ENCODE measurements around the gene SULF2.

Gene SULF2

GRCh38 chr20:47659904-47660601 lies 125.2 kb downstream of the SULF2 start:
- no peak for DNase-seq (ENCODE audit: low read depth in 1 of 2, low spot score in 1 of 2)

GRCh38 chr20:47656318-47656717 lies 129.0 kb downstream of the SULF2 start:
- no peak for DNase-seq (ENCODE audit: low read depth in 1 of 2, low spot score in 1 of 2)

GRCh38 chr20:47655635-47656034 lies 129.6 kb downstream of the SULF2 start:
- no peak for DNase-seq (ENCODE audit: low read depth in 1 of 2, low spot score in 1 of 2)

- no peak for DNase-seq (ENCODE audit: low read depth in 1 of 2, low spot score in 1 of 2)
These were observed 130.9 kb downstream of the SULF2 start for GRCh38 chr20:47654370-47654769.

- DNase-seq (ENCODE audit: low read depth in 1 of 2, low spot score in 1 of 2), result no peak
These were observed 131.4 kb downstream of the SULF2 start for GRCh38 chr20:47653869-47654268.

- DNase-seq (ENCODE audit: low read depth in 1 of 2, low spot score in 1 of 2), result no peak
These were observed 132.5 kb downstream of the SULF2 start for GRCh38 chr20:47652794-47653193.

GRCh38 chr20:47652301-47652700 lies 133.0 kb downstream of the SULF2 start:
- DNase-seq (ENCODE audit: low read depth in 1 of 2, low spot score in 1 of 2), result no peak

GRCh38 chr20:47648943-47649342 lies 136.3 kb downstream of the SULF2 start:
- no peak for DNase-seq (ENCODE audit: low read depth in 1 of 2, low spot score in 1 of 2)

GRCh38 chr20:47647994-47648393 lies 137.3 kb downstream of the SULF2 start:
- no peak for DNase-seq (ENCODE audit: low read depth in 1 of 2, low spot score in 1 of 2)

GRCh38 chr20:47645632-47646031 lies 139.6 kb downstream of the SULF2 start:
- DNase-seq (ENCODE audit: low read depth in 1 of 2, low spot score in 1 of 2), result no peak

GRCh38 chr20:47642624-47643023 lies 142.7 kb downstream of the SULF2 start:
- DNase-seq (ENCODE audit: low read depth in 1 of 2, low spot score in 1 of 2), result no peak

- no peak for DNase-seq (ENCODE audit: low read depth in 1 of 2, low spot score in 1 of 2)
These were observed 143.2 kb downstream of the SULF2 start for GRCh38 chr20:47642118-47642517.

GRCh38 chr20:47638851-47639250 lies 146.4 kb downstream of the SULF2 start:
- no peak for DNase-seq (ENCODE audit: low read depth in 1 of 2, low spot score in 1 of 2)

- DNase-seq (ENCODE audit: low read depth in 1 of 2, low spot score in 1 of 2), result no peak
These were observed 150.0 kb downstream of the SULF2 start for GRCh38 chr20:47635256-47635655.

- DNase-seq (ENCODE audit: low read depth in 1 of 2, low spot score in 1 of 2), result no peak
These were observed 154.2 kb downstream of the SULF2 start for GRCh38 chr20:47631078-47631477.

- DNase-seq (ENCODE audit: low read depth in 1 of 2, low spot score in 1 of 2), result no peak
These were observed 155.4 kb downstream of the SULF2 start for GRCh38 chr20:47629907-47630306.

- DNase-seq (ENCODE audit: low read depth in 1 of 2, low spot score in 1 of 2), result no peak
These were observed 157.7 kb downstream of the SULF2 start for GRCh38 chr20:47627540-47627939.

GRCh38 chr20:47623206-47623605 lies 162.1 kb downstream of the SULF2 start:
- DNase-seq (ENCODE audit: low read depth in 1 of 2, low spot score in 1 of 2), result no peak

GRCh38 chr20:47622118-47622665 lies 163.1 kb downstream of the SULF2 start:
- DNase-seq (ENCODE audit: low read depth in 1 of 2, low spot score in 1 of 2), result no peak

- no peak for DNase-seq (ENCODE audit: low read depth in 1 of 2, low spot score in 1 of 2)
These were observed 164.2 kb downstream of the SULF2 start for GRCh38 chr20:47620808-47621805.

GRCh38 chr20:47618479-47618878 lies 166.8 kb downstream of the SULF2 start:
- DNase-seq (ENCODE audit: low read depth in 1 of 2, low spot score in 1 of 2), result no peak

Data from activated CD4-positive, alpha-beta T cell treated with anti-CD3 and anti-CD28 coated beads, Interleukin-2, amount 50 U/mL, for 24 hours (primary cell).